HTERT RPE-1 (cell line): ENCODE results near the gene HRH1.

Experiments
- in situ Hi-C: fragments of 300-500 bp; cut with MboI; formaldehyde crosslinking; loops from 4 replicates; pipeline ENCODE4 v1.14.3; 2020; ENCODE audit warnings: low sequenced_read_pairs

The HRH1 gene

DNA sequence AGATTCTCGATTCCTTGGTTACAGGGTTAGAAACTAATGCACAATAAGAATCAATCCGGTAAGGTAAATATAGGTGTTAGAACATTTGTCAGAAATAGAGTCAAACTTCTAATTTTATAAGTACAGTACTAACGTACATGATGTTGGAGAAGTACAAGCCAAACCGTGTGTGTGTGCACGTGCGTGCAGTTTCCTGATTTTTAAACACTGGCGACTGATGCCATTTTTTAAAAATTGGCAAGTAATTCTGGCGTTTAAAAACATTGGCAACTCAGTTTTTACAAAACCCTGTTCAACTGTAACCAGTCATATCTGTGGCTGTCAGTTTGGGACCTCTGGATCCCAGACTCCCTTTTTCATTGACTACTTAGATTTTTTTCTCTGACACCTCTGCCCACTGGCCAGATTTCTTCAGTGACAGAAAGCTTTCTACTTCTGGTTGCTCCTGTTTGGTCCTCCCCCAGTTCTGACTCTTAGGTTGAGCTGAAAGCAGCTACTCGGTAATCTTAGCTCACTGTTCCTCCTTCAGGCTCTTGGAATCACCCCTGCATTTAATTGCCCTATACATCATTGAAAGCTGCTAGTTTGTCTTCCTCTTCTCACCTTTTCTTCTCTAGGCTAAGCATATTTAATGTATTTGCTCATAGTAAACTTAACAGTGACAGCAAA, 118.7 kb downstream of the HRH1 start:
- in situ Hi-C loops = no loop called here

DNA sequence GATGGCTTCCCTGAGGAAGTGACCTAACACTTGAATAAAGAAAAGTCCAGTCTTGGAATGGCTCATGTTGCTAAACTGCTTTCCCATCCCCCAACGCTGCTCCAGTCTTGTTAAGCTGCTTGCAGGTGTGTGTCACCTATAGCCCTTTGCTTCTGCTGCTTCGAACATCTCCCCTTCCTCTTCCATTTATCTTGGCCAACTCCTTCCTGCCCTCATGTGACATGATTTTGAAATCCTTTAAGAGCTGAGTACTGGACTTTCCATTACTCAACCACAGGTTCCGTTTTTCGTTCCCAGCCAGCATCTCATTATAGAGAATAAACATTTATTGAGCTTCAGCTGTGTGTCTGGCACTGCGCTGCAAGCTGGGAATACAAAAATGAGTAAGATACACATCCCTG, 119.6 kb downstream of the HRH1 start:
- in situ Hi-C loops = no loop called here

DNA sequence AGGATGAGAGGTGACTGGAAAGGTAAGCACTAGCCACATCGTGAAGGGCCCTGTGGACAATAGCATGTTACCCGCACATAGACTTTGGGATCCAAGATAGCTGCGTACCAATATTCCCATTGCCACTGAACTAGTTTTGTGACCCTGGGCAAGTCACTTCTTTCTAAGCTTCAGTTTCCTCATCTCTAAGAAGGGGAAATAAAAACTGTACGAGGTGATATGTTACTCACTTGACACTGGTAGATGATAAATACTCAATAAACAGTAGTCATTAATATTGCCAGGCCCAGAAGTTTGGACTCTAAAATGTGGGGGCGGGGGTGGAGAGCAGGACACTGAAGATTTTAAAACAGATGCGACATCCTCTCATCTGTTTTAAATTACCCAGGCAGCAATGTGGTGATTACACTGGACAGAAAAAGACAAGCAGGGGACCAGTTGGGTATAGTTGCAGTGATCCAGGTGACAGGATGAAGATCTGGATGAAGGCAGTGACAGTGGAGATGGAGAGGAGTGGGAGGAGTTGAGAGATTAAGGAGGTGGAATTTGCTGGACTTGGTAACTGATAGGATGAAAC, 120.4 kb downstream of the HRH1 start:
- in situ Hi-C loops = no loop called here

DNA sequence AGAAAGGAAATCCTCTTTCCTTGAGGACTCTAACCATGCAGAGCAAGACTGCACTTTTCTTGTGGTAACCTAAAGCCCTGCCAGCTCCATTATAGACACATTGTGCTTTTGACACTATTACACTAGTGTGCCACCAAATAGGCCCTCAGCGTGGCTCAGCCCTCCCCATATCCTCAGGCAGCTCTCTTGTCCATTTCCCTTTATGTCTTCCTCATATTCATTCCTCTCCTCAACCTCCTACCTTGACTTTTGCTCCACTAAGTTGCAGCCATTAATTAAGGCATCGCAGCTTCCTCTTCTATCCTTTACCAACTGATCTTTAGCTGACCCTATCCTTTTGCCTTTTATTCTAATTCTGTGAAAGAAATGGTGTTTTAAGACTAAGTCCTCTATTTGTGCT, 121.6 kb downstream of the HRH1 start:
- in situ Hi-C loops = no loop called here

DNA sequence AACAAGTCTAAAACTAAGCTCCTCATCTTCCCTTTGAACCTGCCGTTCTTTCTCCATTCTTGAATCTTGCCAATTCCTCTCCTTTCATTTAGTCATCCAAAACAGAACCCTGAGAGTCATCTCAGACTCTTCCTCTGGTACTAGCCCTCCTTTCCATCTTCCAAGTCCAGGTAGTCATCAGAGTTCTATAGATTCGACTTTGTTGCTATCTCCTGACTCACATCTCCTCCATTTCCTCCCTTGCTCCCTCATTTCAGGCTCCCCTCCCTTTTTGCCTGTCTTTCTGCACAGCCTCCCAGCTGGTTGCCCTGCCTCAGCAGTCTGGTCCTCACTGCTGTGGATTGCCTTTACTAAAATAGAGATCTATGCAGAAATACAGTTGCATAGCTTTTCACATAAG, 122.6 kb downstream of the HRH1 start:
- in situ Hi-C loops = no loop called here

DNA sequence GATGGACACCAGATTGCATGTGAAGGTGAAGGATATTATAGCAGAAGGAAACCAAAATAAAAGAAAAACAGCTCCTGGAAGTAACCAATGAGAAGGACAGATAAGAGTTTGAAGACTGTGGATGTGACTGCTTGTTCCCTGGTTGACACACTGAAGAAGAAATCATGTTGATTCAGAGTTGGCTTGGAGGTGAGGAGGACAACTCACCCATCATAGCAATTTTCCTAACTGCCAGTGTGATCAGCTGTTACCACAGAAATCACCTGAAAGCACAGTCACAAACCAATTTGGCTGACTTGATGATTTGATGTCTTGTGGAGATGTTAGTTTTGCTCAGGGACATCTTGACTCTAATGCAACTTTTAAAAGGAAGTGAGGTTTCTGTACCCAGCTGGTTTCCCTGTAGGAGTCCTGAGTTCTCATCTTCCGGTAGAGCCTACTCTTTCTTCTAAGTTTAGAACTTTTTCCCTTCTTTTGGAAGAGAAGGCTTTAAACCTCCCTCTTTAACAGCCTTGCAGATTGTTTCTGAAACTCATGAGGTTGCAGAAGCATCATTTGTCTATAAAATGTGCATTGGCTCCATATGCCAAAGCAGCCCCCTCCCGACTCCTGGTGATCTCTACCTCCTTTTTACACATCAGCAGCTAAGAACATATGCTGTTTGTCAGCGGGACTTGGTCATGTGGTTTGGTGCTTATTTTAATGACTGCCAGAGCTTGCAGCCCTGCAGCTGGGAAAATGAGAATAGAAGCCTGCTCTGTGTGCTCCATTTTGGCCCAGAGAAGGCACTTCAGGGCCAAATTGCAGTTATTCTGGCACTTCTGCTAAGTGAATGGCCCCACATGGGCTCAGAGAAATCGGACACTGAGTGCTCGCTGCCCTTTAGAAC, 128.2 kb downstream of the HRH1 start:
- in situ Hi-C loops = no loop called here

DNA sequence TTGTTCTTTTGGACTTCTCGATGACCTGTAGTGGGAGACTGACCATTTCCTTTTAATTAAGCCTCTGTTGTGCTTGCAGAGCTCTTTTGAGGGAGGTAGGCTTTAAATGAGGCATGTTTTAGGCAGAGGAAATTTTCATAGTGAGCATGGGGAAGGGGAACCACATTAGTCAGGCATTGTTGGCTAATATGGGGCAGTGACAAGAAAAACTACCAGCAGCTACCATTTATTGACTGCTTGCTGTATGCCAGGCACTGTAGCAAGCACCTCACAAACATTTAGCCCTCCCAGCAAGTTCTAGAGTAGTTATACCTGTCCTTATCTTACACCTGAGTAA, 128.8 kb downstream of the HRH1 start:
- in situ Hi-C loops = no loop called here

DNA sequence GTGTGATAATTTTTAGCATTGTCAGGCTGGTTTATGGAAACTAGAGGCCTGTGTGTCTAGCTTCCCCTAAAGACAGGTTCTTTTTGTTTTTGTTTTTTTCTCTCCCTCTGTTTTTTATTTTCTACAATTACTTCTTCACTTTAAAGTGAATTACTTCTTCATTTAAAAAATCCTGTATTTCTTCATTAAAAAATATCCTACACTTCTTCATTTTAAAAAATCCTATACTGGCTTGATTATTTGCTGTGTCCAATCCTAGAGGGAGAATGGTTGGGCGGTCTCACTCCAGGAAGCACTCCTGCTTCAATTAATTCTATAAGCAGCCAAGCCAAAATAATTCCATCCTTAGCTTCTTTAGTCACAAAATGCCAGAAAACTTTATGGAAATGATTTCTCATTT, 129.7 kb downstream of the HRH1 start:
- in situ Hi-C loops = no loop called here

DNA sequence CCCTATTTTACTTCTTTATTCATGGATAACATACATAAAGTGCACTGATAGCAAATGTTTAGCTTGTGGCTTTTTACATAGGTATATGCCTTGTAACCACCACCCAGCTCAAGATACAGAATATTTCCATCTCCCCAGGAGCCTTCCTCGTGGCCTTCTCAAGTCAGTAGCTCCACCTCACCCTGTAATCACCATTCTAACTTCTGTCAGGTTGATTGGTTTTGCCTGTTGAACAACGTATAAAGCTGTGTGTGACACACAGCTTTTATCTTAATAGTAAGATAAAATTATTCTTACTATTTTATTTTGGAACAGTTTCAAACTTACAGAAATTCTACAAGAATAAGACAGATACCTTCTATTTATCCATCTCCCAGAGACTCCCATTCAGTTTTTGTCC, 131.2 kb downstream of the HRH1 start:
- in situ Hi-C loops = no loop called here

DNA sequence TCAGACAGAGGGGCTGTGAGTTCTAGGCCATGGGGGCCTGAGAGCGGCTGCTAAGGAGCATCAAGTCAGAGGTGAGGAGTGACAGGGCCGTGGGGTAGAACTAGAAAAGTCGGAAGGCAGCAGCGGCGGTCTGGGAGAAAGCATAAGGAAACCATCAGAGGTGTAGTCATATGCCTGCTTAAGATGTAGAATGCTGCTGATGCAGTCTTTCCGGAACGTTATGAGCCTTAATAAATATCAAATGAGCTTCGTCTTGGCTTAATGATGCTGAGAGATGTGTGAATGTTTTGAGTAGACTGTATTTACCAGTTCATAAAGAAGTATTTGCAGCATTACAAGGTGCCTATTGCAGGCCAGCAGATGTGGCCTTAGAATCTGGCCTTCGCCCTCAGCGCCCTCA, 133.1 kb downstream of the HRH1 start:
- in situ Hi-C loops = no loop called here

DNA sequence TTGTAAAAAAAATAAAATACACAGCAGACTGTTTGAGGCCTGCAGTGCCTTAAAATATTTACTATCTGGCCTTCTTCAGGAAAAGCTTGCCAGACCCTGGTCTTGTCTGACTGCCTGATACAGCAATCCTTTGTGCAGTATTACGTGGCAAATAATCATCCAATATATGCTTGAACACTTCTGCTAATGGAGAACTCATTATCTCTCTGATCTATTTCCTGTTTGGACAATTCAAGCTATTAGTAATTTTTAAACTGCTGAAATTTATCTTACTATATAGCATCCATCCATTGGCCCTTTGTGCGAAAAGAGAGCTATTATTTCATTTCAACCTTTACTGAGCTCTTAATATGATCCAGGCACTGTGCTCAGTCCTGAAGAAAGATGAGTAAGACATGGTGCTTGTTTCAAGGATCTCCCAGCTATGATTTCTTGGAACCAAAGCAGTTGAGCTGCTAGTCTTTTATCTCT, 133.8 kb downstream of the HRH1 start:
- in situ Hi-C loops = no loop called here

DNA sequence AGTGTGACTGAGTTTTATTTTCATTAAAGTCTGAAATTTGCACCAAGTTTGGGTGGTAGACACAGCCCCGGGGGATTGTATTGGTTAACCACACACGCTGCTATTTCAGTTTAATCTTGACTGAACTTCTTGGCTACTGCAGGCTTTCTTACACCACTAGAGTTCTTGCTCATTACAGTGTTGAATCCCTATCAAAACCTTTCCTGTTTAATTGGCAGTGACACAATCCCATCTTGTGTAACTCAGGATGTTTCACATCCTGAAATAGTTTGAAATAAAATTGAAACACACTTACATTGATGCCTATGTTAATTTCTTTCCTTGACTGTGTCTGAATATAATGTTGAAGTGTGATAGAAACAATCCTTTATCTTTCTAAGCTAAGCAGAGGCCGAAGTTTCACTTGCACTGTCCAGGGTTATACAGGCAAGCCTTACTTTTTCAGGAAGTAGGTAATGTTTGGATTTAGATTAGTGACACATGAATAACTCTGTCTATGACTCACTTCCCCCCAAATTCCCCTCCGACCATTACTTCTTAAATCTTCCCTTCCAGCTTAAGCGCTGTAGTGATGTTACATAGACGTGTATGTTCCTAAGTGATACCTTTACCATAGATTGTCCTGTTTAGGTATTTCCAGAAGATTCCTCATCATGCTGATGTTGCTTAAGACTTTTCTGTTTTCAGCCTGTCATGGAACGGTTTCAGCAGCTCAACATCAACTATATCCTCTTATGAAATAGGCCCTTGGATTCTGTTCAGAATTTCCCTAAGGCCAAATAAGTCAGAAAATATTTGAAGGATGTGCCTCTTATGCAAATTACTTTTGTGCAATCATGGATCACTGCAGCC, 134.7 kb downstream of the HRH1 start:
- in situ Hi-C loops = no loop called here

DNA sequence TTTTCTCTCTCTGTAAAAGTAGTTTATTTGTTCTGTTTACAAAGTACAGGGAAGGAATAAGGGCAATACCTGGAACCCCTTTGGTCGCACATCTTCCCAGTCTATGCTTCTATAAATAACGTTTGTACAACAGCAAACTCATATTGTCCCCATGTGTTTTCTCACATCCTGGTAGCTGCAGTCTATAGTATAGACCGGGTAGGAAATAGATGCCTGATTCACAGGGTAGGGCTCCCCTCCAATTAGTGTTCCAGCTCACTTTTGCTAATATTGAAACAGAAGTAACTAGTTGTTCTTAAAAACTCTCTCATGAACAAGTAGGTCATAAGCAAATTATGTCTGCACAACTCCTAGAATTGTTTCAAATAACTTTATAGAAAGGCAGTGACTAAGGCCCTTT, 135.6 kb downstream of the HRH1 start:
- in situ Hi-C loops = no loop called here

DNA sequence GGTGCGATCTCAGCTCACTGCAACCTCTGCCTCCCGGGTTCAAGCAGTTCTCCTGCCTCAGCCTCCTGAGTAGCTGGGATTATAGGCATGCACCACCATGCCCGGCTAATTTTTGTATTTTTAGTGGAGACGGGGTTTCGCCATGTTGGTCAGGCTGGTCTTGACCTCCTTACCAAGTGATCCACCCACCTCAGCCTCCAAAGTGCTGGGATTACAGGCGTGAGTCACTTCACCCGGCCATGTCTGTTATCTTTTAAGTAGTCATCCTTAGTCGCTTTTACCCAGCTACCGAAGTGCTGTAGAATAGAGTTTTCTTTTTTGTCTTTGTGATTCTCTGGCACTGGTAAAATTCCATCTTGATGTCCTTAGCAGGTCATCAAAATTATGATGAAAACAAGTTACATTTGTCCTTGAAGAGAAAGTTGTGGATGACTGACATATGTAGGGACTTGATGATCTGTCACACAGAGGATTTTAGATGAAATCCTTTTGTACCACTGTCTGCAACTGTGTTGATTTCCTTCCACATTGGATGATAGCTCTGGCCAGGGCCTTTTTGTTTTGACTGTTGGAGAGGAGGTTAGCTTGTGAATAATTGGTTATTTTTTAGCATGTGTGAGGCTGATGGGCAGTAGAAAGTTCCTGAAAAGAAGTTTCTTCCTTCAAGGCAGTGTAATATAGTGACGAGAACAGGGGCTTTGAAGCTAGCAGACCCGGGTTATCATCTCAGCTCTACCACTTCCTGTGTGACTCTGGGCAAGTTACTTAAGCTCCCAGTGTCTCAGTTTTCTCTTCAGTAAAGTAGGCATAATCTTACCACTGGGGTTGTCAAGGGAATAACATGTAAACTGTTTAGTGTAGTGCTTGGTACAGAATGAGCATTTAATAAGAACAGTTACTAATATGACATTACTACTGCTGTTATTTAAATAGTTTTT, 136.7 kb downstream of the HRH1 start:
- in situ Hi-C loops = no loop called here

DNA sequence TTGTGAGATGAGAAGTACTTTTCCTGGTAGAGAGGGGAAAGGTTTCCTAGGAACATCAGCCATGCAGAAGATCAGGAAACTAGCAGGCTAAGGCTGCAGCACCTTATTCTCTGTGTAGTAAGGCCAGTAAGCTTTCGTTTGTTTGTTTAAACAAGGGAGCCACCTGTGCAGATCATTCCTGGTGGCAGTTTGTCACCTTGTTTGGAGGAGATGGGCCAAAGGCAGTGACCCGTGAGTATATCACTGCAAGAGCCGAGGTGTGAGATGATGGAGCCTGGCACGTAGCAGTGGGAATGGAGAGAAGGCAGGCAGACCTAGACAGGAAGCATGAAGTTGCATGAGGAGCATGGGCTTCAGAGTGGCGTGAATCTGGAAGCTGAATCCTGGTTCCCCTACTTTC, 137.5 kb downstream of the HRH1 start:
- in situ Hi-C loops = no loop called here

DNA sequence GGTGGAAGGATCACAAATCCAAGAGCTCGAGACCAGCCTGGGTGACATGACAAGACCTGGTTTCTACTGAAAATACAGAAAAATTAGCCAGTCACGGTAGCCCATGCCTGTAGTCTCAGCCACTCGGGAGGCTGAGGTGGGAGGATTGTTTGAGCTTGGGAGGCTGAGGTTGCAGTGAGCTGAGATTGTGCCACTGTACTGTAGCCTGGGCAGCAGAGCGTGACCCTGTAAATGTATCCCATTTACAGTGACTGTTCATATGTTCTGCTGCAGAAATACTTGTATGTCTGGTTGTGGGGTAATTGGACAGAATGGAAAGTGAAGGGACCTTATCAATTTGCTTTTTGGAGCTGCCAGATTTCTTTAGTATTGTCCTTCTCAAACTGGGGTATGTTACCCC, 142.8 kb downstream of the HRH1 start:
- in situ Hi-C loops = no loop called here

DNA sequence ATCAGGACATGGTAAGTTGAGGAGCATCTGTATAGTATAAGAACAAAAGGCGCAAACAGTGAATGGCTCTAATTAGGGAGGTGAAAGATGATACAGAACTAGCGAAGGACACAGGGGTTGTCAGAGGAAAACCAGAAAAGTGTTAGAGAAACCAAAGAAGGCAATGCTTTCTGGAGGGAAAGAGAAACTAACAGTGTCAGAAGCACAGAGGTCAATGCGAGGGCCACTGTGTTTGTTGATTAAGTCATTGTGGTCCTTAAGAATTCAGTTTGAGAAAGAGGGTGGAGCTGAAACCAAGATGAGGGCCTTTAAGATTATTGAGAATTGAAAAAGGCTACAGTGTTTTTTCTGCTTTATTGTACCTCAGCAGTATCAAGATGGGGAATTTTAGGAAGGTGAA, 146.7 kb downstream of the HRH1 start:
- in situ Hi-C loops = no loop called here

DNA sequence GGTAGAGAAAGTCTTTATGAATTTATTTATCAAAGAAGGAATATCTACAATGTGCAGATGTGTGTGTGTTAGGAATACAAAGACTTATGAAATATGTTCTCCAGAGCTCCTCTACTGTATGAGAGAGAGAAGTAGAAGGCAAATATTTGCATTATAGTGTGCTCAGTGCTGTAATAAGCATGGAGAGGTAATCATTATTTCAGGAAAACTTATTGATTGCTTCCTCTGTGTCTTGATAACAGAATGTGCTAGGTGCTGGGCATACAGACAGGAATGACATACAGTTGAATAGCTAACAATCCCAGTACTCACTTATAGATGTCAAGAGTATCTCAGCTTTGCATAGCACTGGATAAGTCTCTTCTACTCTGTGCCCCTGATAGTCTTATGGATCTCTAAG, 148.2 kb downstream of the HRH1 start:
- in situ Hi-C loops = no loop called here

DNA sequence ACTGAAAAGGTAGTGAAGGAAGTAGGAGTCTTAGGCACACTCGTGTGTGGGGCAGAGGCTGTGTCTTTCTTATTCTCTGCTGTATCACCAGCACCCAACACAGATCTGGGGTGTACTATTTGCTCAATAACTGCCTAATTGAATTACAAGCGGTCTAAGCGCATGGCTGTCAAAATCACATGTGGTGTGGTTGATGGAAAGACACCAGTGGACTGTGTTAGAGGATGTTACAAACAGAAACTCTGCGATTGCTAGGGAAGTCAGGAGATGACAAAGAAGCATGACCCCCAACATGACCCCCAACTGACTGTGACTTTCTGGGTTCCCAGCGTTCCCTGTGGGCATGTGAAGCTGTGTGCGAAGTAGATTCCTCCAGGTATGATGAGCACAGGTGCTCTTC, 149.9 kb downstream of the HRH1 start:
- in situ Hi-C loops = no loop called here

DNA sequence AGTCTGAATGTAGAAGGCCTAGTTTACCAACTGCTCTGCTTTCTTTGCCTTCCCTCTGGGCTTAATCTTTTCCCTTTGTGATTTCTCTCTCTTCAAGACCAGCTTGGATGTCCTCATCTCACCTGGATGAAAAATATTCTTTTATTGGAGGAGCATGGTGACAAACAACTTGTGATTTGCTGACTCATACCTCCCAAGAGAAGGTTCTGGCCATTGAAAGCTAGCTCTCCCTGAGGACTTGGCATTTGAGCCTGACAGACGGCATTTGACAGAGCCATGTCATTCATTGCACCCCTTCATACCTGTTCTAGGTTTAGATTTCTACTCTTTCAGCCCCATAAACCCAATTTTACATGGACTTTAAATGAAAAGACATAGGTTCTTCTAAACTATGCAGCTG, 151.2 kb downstream of the HRH1 start:
- in situ Hi-C loops = no loop called here
